ENCODE data around the gene BTG3. TPM values are rescaled to one million over a fixed set of nuclear protein-coding genes. Genes with fewer than 3 reads are reported as not detected.

BTG3 gene
- total RNA-seq (2022) (28.0 and 32.3 TPM in 2 replicates), Bru-seq, nascent RNA (percentile 93 among the genes with signal in this experiment), BruChase-seq, experiment 1, labeled RNA remaining after a 2-hour chase (percentile 79 among the genes with signal in this experiment), BruChase-seq, experiment 2, labeled RNA remaining after a 6-hour chase (percentile 74 among the genes with signal in this experiment)
- long read RNA-seq, transcript BTG3-201 (6 exons, 1,485 nt) = minor isoform, 7 of 61 reads
- long read RNA-seq, transcript BTG3-202 (5 exons, 1,456 nt) = major isoform, 43 of 61 reads
- long read RNA-seq, partial matches to known transcripts = 1 of 61 reads
- long read RNA-seq, other reads (novel, unspliced or antisense) = 10 of 61 reads

GRCh38 chr21:17612565-17613241, at the start of gene BTG3:
BTG3 (minus strand) TSS chr21:17612901; CDS start chr21:17609144, 3,757 bp downstream.
- peaks cover 31% of the 10 kb centered on the region for H3K36me3 Mint-ChIP-seq (ENCODE audit: insufficient read depth, unreplicated experiment)
- peak within 1 kb of the TSS; percentile 95 for H3K4me3 Mint-ChIP-seq (ENCODE audit: unreplicated experiment)
- POLR2A ChIA-PET = no interaction called here
- Histone ChIP-seq H3K36me3 (ENCODE audit: control insufficient read depth, insufficient read depth, low read length) (no peaks in the 10 kb centered on the region), H3K27me3 (replicated peaks; ENCODE audit: control insufficient read depth, insufficient read depth, low read length) (no peaks in the 10 kb centered on the region), H3K9me3 (no peaks in the 10 kb centered on the region), H3K4me1 (0 out of 2 replicates have a peak, but pooled peaks cover 8% of the 10 kb centered on the region), H3K4me3 (ENCODE audit: low read depth, low read length) (peak within 1 kb of the TSS; percentile 90)
- no peaks in the 10 kb centered on the region for H3K9me3 Mint-ChIP-seq (ENCODE audit: unreplicated experiment)
- H3K4me1 Mint-ChIP-seq (ENCODE audit: low read depth, unreplicated experiment) = no peaks in the 10 kb centered on the region
- intact Hi-C loops (cut with micrococcal nuclease; ENCODE audit: unreplicated experiment) = loop anchor here (5.0 kb wide), 1 partner anchor 50 kb away; no protein-coding TSS in a partner anchor
- no peak for TF ChIP-seq CTCF (IDR thresholded peaks at IDR 0.05; ENCODE audit: insufficient read depth in 1 of 2, low read depth in 1 of 2, low read length in 1 of 2, severe bottlenecking in 1 of 2, unreplicated experiment in 1 of 2)
- BruUV-seq (replicated peaks) = no TSS peak
- peak; percentile 68 to 78 for DNase-seq
- H3K27me3 Mint-ChIP-seq (ENCODE audit: insufficient read depth, unreplicated experiment) = no peaks in the 10 kb centered on the region
- H3K27ac Mint-ChIP-seq (ENCODE audit: unreplicated experiment) = peak within 1 kb of the TSS; percentile 99
- CTCF ChIA-PET = no interaction called here

GRCh38 chr21:17660862-17661261, 48.2 kb upstream of the BTG3 start:
- Mint-ChIP-seq H3K4me3 (ENCODE audit: unreplicated experiment) (no peak overlapping the region), H3K27ac (ENCODE audit: unreplicated experiment) (peak overlapping the region; percentile 78)

More at GRCh38 chr21:17660862-17661261, 48.2 kb upstream of the BTG3 start:
- Mint-ChIP-seq H3K36me3 (ENCODE audit: insufficient read depth, unreplicated experiment) (no peaks in the 10 kb centered on the region), H3K9me3 (ENCODE audit: unreplicated experiment) (no peaks in the 10 kb centered on the region), H3K27me3 (ENCODE audit: insufficient read depth, unreplicated experiment) (no peaks in the 10 kb centered on the region), H3K4me1 (ENCODE audit: low read depth, unreplicated experiment) (peaks cover 9% of the 10 kb centered on the region)
- Histone ChIP-seq H3K27me3 (replicated peaks; ENCODE audit: control insufficient read depth, insufficient read depth, low read length) (no peaks in the 10 kb centered on the region), H3K9me3 (no peaks in the 10 kb centered on the region), H3K4me1 (peaks cover 11% of the 10 kb centered on the region; the same call in 1 of the 2 replicates), H3K4me3 (ENCODE audit: low read depth, low read length) (no peak overlapping the region), H3K36me3 (ENCODE audit: control insufficient read depth, insufficient read depth, low read length) (no peaks in the 10 kb centered on the region)
- DNase-seq = no peak
- no TSS peak for BruUV-seq (replicated peaks)
- CTCF ChIA-PET = no interaction called here
- intact Hi-C loops (cut with micrococcal nuclease; ENCODE audit: unreplicated experiment) = loop anchor here (5.0 kb wide), 1 partner anchor 49 kb away; the partner anchor contains the start of gene BTG3
- TF ChIP-seq CTCF (IDR thresholded peaks at IDR 0.05; ENCODE audit: insufficient read depth in 1 of 2, low read depth in 1 of 2, low read length in 1 of 2, severe bottlenecking in 1 of 2, unreplicated experiment in 1 of 2) = no peak
- POLR2A ChIA-PET = no interaction called here
